KBM-7 (cell line): ENCODE measurements around the gene NOXO1.
"Not testable (repeated sequence)": the region's sequence is repeated elsewhere in the genome, so short reads cannot be mapped to it uniquely, and the experiment has no call there.

Source experiments
- DNase-seq: peaks from one replicate; pipeline ENCODE4 v3.0.0-alpha.2; 2015
- in situ Hi-C: fragments of 300-500 bp; cut with MboI; formaldehyde crosslinking; loops from 2 replicates; pipeline ENCODE4 v1.14.3; 2020; ENCODE audit warnings: low sequenced_read_pairs, low pct_unique_long_range_greater_than_20kb, mixed read lengths

NOXO1 gene

GRCh38 chr16:1968146-1968953 is 12.9 kb downstream of the NOXO1 start:
- in situ Hi-C loops: no loop called here
- DNase-seq: no peak

- no peak for DNase-seq
- in situ Hi-C loops: no loop called here
Measured at GRCh38 chr16:1966460-1966859, 14.8 kb downstream of the NOXO1 start, which contains the start of gene RNF151. Gene RNF151, plus strand, starts transcription at chr16:1966856. Its CDS starts 26 bp downstream, at chr16:1966882.

GRCh38 chr16:1965396-1966001 is 15.8 kb downstream of the NOXO1 start:
- in situ Hi-C loops: no loop called here
- DNase-seq: no peak

GRCh38 chr16:1964506-1965395 is 16.5 kb downstream of the NOXO1 start, which contains the start of gene RPS2:
Gene RPS2, minus strand, starts transcription at chr16:1964826. Its CDS starts 201 bp downstream, at chr16:1964625.
- in situ Hi-C loops: no loop called here

GRCh38 chr16:1963806-1964505 is 17.3 kb downstream of the NOXO1 start:
- peak; percentile 50 for DNase-seq
- in situ Hi-C loops: no loop called here

More at GRCh38 chr16:1964506-1965395, 16.5 kb downstream of the NOXO1 start, which contains the start of gene RPS2:
- DNase-seq: peak; percentile 97

- DNase-seq, in situ Hi-C loops: not testable (repeated sequence)
Measured at GRCh38 chr16:1962161-1963153, 18.8 kb downstream of the NOXO1 start.

GRCh38 chr16:1961651-1962067 is 19.6 kb downstream of the NOXO1 start:
- peak; percentile 43 for DNase-seq
- in situ Hi-C loops: no loop called here

GRCh38 chr16:1960665-1961630 is 20.3 kb downstream of the NOXO1 start:
- peak; percentile 80 for DNase-seq
- in situ Hi-C loops: no loop called here

GRCh38 chr16:1959269-1960039 is 21.8 kb downstream of the NOXO1 start, which contains the start of gene NDUFB10:
Gene NDUFB10, plus strand, starts transcription at chr16:1959538. Its CDS starts 87 bp downstream, at chr16:1959625.
- in situ Hi-C loops: no loop called here
- peak; percentile 86 for DNase-seq

GRCh38 chr16:1958715-1959268 is 22.5 kb downstream of the NOXO1 start:
- in situ Hi-C loops: no loop called here
- DNase-seq: no peak

- DNase-seq, in situ Hi-C loops: not testable (repeated sequence)
Measured at GRCh38 chr16:1958143-1958491, 23.2 kb downstream of the NOXO1 start.

GRCh38 chr16:1957434-1958142 is 23.7 kb downstream of the NOXO1 start:
- DNase-seq, in situ Hi-C loops: not testable (repeated sequence)

GRCh38 chr16:1953734-1954133 is 27.5 kb downstream of the NOXO1 start:
- no peak for DNase-seq
- in situ Hi-C loops: no loop called here

- in situ Hi-C loops: no loop called here
- no peak for DNase-seq
Measured at GRCh38 chr16:1950559-1950958, 30.7 kb downstream of the NOXO1 start.

GRCh38 chr16:1950047-1950446 is 31.2 kb downstream of the NOXO1 start:
- in situ Hi-C loops: no loop called here
- DNase-seq: no peak
